ENCODE measurements around the gene GNG13. TPM values are rescaled to one million over a fixed set of nuclear protein-coding genes. Genes with fewer than 3 reads are reported as not detected.

Gene GNG13
- total and polyA plus RNA-seq, 2 donors (not counting 3 experiments of a cell fraction or from before 2014, with no cell fraction given), result not detected

DNA sequence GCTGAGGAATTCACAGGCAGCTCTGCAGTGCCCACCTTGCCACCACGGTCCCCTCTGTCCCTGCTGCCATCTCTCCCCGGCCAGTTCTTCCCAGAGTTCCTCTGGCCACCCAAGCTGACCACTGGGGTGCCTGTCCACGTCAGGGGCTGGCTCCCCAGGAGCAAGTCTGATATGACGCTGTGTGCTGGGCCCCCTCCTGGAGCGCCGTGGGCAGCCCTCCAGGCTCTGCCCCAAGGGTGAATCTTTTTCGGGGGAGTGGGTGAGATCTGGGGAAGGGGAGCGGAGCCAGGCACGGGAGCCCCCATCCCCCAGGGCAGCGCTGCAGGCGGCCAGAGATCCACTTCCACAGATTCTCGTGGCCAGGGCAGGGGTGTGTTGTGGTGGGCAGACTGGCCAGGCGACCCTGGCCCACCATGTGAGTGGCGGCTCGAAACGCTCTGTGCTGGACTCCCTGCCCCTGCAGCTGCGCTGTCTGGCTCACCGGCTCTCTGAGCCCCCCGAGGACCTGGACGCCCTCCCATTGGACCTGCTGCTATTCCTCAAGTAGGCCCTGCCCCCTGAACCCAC lies 36.3 kb downstream of the GNG13 start:
- dilution Hi-C loops (cut with MboI; ENCODE audit: extremely low pct_ligation_motif_present, low sequenced_read_pairs) (no loop called here), intact Hi-C loops (cut with micrococcal nuclease) (no loop called here)
- Histone ChIP-seq H3K9ac (replicated peaks; ENCODE audit: extremely low read depth, insufficient read depth, low read length) (no peak overlapping the region), H3K4me2 (ENCODE audit: insufficient read depth, low read length) (no peak overlapping the region), H3K36me3 (ENCODE audit: control insufficient read depth in 2 of 2, extremely low read depth in 1 of 2, insufficient read depth in 2 of 2, low read length in 2 of 2) (no peaks in the 10 kb centered on the region), H3K27me3 (ENCODE audit: control insufficient read depth in 2 of 2, insufficient read depth in 2 of 2, low read length in 2 of 2) (no peaks in the 10 kb centered on the region), H3K79me2 (ENCODE audit: control insufficient read depth, insufficient read depth, low read length) (no peaks in the 10 kb centered on the region), H3K4me3 (replicated peaks in 1 of 3; ENCODE audit: insufficient read depth in 1 of 3, low read depth in 1 of 3, low read length in 3 of 3) (no peak overlapping the region), H3K9me1 (replicated peaks; ENCODE audit: control insufficient read depth, extremely low read depth, insufficient read depth, low read length) (no peaks in the 10 kb centered on the region), H3K4me1 (ENCODE audit: control insufficient read depth, extremely low read depth, insufficient read depth, low read length) (no peaks in the 10 kb centered on the region), H3K27ac (ENCODE audit: insufficient read depth, low read depth, low read length) (no peak overlapping the region), H4K20me1 (replicated peaks; ENCODE audit: control insufficient read depth, extremely low read depth, insufficient read depth, low read length) (no peaks in the 10 kb centered on the region), H2AFZ (ENCODE audit: low read depth, low read length) (no peak overlapping the region), H3K9me3 (replicated peaks; ENCODE audit: control insufficient read depth, insufficient read depth, low read length) (no peaks in the 10 kb centered on the region)
- DNase-seq (ENCODE audit: low read depth, low spot score) (no peak), FAIRE-seq (no peak)
- no peak for TF ChIP-seq MYC (IDR thresholded peaks at IDR 0.05; ENCODE audit: low read depth, low read length)
- TF ChIP-seq, protein P1, sequence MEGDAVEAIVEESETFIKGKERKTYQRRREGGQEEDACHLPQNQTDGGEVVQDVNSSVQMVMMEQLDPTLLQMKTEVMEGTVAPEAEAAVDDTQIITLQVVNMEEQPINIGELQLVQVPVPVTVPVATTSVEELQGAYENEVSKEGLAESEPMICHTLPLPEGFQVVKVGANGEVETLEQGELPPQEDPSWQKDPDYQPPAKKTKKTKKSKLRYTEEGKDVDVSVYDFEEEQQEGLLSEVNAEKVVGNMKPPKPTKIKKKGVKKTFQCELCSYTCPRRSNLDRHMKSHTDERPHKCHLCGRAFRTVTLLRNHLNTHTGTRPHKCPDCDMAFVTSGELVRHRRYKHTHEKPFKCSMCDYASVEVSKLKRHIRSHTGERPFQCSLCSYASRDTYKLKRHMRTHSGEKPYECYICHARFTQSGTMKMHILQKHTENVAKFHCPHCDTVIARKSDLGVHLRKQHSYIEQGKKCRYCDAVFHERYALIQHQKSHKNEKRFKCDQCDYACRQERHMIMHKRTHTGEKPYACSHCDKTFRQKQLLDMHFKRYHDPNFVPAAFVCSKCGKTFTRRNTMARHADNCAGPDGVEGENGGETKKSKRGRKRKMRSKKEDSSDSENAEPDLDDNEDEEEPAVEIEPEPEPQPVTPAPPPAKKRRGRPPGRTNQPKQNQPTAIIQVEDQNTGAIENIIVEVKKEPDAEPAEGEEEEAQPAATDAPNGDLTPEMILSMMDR (IDR thresholded peaks at IDR 0.05; ENCODE audit: extremely low read depth in 1 of 2, insufficient read depth in 1 of 2, low read depth in 1 of 2, low read length in 2 of 2), result no peak
- TF ChIP-seq, protein P2, sequence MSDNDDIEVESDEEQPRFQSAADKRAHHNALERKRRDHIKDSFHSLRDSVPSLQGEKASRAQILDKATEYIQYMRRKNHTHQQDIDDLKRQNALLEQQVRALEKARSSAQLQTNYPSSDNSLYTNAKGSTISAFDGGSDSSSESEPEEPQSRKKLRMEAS (IDR thresholded peaks at IDR 0.05; ENCODE audit: insufficient read depth, insufficient read length), result no peak
- TF ChIP-seq POLR2A (IDR thresholded peaks at IDR 0.05; ENCODE audit: low read depth, low read length), result no peak
- no peak for TF ChIP-seq GATA2 (IDR thresholded peaks at IDR 0.05; ENCODE audit: insufficient read depth, insufficient read length, low read depth, low read length)
- TF ChIP-seq POLR2AphosphoS5 (IDR thresholded peaks at IDR 0.05; ENCODE audit: insufficient read depth, low read depth, low read length), result no peak
- TF ChIP-seq EZH2 (IDR thresholded peaks at IDR 0.05; ENCODE audit: borderline replicate concordance, low read depth, low read length, severe bottlenecking), result no peak
- no peak for TF ChIP-seq JUN (IDR thresholded peaks at IDR 0.05; ENCODE audit: borderline replicate concordance, insufficient read depth, insufficient read length, low read depth)
- TF ChIP-seq FOS (IDR thresholded peaks at IDR 0.05; ENCODE audit: borderline replicate concordance, insufficient read depth, low read length), result no peak
- BruUV-seq (replicated peaks), result no TSS peak
- CTCF ChIA-PET, result no interaction called here
- POLR2A ChIA-PET, result no interaction called here
